ENCODE results near the gene MTCH2.
A peak's percentile ranks its signal among the peaks of the same experiment; 100 is the strongest.
"Not testable (repeated sequence)": the region's sequence is repeated elsewhere in the genome, so short reads cannot be mapped to it uniquely, and the experiment has no call there.

Gene MTCH2

DNA sequence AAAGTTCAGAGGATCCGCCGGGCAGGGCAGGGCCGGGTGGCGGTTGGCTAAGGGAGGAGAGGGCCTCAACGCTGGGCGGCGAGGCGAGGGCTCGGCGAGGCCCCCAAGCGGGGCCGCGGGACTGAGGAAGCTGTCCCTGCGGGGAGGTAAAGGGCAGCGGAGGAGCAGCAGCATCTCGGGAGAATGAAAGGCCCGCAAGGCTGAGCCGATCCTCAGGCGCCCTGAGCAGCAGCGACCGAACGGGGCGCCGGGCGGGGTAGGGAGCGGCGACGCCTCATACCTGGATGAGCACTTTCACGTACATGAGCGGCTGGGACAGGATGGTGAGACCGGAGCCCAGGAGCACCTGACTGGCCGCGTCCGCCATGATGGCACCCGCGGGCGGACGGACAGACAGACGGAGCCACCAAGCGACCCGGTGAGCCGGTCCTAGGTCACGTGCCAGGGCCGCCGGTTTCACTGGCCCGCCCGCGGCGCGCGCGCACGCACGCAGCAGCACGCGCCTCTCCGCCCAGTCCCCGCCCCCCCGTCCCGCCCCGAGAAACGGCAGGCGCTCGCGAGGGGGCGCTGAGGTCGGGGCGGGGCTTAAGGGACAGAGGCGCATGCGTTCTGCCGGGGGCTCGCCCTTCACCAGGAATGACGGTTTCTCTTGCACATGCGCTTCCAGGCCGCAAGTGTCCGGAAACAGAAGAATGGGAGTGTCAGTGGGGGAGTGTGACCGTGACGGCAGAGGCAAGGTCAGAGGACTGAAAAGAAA is at the start of gene MTCH2:
Gene MTCH2 (minus strand): TSS at position 461 of the 757 bp plus-strand sequence. CDS start 94 bp downstream, at position 367.
- peak; percentile 92 to 93 for ATAC-seq

DNA sequence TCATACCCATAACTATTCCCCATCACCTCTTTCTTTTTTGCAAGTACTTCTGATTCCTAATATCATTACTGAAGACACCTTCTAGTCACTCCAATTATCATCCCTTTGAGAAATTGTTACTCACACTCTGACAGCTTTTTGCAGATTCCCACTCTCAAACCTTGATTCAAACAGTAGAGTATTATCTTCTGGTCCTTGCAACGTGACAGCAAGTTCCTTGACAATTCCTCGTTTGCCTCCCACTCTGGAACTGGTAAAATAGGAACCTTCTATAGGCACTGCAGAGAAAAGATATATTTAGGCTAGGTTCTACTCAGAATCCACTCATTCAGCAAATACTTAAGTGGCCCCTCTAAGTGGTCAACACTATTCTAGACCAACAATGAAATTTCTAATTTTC is 49.6 kb upstream of the MTCH2 start:
- no peak for ATAC-seq

DNA sequence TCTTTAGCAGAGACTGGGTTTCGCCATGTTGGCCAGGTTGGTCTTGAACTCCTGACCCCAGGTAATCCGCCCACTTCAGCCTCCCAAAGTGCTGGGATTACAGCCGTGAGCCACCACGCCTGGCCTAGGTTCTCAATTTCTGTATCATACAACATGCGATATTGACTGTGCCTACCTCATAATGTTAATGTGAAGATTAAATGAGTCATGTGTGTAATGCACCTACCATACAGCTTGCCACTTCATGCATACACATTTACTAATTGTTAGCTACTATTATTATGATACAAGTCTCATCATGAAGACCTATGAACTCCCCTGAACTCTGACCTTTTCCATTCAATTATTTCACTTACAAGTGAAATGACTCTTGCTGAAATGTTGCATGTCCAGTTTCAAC is 47.1 kb upstream of the MTCH2 start:
- ATAC-seq: peak in 1 of 2 donors; percentile 45

DNA sequence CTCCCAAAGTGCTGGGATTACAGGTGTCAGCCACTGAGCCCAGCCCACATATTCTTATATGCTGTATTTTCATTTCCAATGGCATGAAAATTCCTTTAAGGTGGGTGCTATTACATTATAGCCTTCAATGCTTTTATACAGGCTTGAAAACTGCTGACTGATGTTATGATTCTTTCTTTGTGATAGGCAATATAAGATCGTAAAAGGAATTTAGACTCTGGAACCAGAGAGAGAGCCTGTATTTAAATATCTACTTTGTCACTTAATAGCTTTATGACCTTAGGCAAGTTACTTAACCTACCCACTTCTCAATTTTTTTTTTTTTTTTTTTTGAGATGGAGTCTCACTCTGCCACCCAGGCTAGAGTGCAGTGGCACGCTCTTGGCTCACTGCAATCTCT is 46.6 kb upstream of the MTCH2 start:
- ATAC-seq: no peak

DNA sequence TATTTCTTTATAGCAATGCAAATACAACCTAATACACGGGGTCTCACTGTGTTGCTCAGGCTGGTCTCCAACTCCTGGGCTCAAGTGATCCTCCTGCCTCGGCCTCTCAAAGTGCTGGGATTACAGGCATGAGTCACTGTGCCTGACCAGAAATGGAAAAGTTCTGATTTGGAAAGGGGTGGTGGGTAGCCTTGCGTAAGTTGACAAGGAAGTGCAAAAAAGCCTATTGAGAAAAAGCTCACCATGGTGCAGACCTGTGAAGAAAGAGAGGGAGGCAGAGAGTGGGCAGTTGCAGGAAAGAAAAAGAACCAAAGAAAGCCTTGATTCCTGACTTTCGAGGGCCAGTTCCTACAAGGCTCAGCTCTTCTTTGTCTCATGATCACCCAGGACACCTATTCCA is 45.8 kb upstream of the MTCH2 start:
- ATAC-seq: no peak

DNA sequence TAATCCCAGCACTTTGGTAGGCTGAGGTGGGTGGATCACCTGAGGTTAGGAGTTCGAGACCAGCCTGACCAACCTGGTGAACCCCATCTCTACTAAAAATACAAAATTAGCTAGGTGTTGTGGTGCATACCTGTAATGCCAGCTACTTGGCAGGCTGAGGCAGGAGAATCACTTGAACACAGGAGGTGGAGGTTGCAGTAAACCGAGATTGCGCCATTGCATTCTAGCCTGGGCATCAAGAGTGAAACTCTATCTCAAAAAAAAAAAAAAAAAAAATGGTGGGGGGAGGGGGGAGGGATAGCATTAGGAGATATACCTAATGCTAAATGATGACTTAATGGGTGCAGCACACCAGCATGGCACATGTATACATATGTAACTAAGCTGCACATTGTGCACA is 44.3 kb upstream of the MTCH2 start:
- ATAC-seq: not testable (repeated sequence)

DNA sequence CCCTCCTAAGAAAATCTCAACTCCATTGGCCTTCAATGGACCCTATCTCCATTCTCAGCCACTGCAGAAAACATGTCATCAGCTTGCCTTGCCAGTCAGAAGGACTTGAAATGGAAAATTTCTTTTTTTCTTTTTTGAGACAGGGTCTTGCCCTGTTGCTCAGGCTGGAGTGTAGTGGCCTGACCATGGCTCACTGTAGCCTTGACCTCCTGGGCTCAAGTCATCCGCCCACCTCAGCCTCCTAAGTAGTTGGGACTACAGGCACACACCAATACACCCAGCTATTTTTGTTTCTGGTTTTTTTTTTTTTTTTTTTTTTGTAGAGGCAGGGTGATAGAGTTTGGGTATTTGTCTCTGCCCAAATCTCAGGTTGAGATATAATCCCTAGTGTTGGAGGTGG is 43.8 kb upstream of the MTCH2 start:
- no peak for ATAC-seq

DNA sequence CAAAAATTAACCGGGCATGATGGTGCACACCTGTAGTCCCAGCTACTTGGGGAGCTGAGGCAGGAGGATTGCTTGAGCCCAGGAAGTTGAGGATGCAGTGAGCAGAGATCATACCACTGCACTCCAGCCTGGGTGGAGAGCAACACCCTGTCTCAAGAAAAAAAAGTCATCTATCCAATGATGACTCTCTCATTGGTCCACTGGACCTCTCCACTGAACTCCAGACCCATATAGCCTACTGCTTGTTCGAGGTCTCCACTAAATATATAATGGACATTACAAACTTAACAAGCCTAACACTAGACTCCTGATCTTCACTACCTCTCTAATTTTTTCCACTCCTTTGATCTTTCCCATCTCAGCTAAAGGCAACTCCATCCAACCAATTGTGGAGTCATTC is 33.5 kb upstream of the MTCH2 start:
- no peak for ATAC-seq

DNA sequence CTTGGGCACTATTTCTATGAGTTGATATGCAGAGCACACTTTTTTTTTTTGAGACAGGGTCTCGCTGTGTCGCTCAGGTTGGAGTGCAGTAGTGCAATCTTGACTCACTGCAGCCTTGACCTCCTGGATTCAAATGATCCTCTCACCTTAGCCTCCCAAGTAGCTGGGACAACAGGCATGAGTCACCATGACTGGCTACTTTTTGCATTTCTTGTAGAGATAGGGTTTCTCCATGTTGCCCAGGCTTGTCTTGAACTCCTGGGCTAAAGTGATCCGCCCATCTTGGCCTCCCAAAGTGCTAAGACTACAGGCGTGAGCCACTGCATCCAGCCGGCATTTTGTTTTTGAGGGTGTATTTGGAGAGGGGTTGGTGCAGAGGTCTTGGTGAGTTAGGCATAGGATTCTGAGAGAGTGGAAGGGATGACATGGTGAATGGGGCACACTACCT is 29.9 kb upstream of the MTCH2 start:
- ATAC-seq: no peak

DNA sequence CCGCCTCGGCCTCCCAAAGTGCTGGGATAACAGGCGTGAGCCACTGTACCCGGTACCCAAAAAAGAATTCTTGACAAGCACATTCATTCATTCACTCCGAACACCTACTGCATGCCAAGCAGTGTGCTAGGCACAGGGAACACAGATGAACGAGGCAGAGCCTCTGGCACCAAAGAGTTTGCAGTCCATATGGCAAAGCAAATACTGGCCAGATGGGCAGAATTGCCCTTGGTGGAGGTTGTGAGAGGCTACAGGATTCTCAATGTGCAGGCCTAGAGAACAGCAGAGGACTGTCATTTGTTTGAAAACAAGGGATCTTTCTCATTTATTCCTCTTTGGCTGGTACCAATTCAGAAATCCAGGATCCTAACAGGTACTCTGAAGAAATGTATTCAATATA is 27.5 kb upstream of the MTCH2 start:
- ATAC-seq: no peak

DNA sequence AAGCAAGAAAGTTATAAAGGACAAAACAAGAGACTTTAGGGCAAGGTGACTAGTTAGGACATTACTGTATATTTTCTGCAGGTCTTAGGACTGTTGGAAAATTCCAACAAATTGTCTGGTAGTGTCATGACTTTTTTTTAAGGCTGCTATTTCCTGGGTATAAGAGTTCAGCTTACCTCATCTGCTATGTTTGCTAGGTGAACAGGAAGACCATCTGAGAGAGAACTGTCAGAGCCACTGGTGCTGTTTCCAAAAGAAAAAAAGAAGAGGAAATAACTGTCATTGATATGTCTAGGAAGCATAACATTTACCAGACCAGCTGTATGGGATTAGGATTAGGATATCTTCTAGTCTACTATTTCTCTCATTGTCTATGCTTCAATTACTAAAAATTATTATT is 26.3 kb upstream of the MTCH2 start:
- no peak for ATAC-seq

DNA sequence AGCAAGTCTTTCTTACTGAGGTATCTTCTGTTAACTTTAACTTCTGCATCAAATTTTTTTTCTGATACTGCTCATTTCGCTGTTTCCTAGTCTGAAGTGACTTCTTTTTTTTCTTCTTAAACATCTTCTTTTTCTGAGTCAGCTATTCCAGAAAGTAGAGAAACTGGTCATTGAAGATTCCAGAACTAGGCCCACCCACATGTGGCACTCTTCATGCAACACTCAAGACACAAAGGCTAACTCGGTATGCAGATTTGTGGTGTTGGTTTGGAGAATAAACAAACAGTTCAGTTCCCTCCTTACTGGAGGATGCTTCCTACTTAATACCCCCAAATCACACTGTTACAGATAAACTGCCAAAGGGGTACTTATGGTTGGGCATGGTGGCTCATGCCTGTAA is 25.2 kb upstream of the MTCH2 start:
- no peak for ATAC-seq

DNA sequence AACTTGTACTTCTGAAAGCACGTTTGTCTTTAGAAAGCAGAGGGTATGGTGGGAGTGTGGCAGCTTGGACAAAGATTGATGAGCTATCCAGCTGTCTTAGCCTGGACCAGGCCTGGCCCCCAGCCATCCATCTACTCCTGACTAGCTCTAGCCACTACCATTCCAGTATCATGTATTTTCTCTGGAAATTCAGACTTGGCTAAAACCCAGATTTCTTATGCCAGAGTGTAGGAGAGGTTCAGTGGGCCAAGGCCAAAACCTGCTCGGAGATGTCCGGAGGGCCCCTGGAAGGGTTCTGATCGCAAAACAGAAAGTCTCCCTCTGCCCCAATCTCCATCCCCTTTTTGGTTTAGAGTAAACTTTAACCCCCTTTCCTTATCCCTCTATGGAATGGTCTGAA is 24.8 kb upstream of the MTCH2 start:
- no peak for ATAC-seq

DNA sequence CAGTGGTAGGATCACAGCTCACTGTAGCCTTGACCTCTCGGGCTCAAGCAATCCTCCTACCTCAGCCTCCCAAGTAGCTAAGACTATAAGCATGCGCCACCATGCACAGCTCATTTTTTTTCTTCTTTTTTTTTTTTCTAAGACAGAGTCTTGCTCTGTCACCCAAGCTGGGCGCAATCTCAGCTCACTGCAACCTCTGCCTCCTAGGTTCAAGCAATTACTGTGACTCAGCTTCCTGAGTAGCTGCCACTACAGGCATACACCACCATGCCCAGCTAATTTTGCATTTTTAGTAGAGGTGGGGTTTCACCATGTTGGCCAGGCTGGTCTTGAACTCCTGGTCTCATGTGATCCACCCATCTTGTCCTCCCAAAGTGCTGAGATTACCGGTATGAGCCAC is 22.6 kb upstream of the MTCH2 start:
- peak in 1 of 2 donors; percentile 9 for ATAC-seq

DNA sequence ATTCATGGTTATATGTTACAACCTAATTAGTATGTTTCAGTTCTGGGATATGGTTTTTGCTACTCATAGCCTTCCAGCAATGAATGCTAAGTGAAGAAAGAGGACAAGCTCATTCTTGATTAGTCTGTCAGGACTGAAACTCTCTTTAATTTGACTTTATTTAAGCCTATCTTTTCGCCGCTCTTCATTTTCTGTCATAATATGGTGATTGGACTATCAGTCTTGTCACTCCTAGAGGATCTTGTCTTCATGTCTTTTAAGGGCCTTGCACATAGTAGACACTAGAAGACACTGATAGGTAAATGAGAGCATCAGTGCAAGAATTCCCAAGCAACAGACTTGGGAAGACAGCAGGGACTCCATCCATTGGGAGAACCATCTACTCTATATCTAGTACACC is 18.9 kb upstream of the MTCH2 start:
- no peak for ATAC-seq

DNA sequence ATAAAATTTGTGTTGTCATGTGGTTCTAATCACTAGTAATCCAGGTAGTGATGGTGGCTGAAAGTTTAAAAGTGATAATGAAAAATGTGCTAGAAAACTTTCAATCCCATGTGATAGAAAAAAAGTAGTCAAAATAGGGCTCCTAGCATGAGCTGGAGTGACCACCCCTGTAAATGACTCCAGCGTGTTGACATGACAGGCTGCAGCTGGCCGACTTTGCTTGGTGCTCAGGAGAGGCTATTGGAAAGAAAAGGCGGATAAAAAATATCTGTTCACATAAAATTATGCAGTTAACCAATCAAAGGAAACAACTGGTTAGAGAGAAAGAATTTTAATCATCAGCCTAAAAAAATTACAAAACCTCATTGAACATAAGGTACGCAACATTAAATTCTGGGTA is 16.9 kb upstream of the MTCH2 start:
- ATAC-seq: no peak

DNA sequence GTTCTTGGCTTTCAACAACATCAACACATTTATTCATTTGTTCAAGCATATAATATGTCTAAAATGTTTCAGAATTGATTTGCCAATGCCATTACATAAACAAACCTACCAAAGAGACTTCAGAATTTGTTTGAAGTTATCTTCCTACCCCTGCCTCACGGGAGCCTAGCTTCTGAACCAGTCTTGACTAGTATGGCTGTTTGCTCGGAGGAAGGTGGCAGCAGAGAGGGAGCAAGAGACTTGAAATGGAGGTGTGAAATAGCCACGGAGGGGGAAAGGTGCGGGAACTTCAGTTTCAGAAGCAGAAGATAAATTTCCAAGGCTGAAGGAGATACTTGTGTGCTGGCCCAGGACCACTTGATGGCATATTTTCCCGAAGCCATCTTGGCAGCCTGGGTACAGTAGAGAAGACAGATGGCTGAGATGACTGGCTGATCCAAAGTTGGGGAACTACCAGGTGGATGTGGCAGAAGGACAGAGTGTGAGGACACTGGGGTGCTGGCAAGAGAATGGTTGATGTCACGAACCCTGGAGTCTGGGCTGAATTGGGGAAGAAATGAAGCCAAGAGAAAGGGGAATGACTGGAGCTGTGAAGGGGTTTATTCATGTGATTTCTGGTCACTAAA is 14.0 kb upstream of the MTCH2 start:
- no peak for ATAC-seq

DNA sequence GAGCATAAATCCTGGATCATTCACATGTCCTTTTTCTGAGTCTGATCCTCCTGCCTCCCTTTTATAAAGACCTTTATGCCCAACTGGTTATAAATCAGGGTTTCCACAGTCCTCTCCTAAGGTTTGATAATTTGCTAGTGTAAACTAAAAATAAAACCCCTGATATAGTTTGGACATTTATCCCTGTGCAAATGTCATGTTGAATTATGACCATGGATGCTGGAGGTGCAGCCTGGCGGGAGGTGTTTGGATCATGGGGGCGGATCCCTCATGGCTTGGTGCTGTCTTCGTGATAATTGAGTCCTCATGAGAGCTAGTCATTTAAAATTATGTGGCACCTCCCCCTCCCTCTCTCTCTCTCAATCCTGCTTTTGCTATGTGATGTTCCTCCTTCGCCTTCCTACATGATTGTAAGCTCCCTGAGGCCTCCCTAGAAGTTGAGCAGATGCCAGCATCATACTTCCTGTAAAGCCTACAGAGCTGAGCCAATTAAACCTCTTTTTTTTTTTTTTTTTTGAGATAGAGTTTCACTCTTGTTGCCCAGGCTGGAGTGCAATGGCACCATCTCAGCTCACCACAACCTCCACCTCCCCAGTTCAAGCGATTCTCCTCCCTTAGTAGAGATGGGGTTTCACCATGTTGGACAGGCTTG is 9.6 kb upstream of the MTCH2 start:
- ATAC-seq: no peak

DNA sequence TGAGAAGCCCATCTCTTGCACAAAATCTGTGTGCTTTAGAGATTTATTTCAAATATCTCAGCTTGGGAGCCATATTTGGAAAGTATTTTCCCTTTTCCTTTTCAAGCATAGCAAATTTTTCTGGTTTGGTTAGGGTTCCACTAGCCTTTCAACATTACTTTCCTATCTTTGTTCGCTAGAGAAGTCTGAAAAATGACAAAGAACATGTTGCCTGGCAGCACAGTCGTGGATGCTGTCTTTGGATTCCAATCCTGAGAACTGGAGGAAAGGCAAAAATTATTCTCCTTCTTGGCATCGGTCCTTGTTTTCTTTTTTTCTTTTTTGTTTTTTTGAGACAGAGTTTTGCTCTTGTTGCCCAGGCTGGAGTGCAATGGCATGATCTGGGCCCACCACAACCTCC is 6.9 kb upstream of the MTCH2 start:
- ATAC-seq: no peak

DNA sequence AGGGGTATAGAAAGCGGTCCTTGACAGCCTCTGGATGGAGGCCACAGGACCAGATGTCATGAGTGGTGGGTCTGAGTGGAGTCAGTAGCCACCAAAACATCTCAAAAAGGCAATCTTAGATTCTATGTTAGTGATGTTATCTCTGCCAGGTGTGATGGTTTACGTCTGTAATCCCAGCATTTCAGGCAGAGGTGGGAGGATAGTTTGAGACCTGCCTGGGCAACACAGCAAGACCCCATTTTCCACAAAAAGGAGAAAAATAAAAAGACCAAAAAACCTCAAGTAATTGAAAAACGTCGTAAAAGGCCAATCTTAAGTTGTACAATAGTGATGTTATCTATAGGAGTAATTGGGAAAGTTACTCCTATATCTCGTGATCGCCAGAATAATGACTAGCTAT is 3.7 kb upstream of the MTCH2 start:
- no peak for ATAC-seq

DNA sequence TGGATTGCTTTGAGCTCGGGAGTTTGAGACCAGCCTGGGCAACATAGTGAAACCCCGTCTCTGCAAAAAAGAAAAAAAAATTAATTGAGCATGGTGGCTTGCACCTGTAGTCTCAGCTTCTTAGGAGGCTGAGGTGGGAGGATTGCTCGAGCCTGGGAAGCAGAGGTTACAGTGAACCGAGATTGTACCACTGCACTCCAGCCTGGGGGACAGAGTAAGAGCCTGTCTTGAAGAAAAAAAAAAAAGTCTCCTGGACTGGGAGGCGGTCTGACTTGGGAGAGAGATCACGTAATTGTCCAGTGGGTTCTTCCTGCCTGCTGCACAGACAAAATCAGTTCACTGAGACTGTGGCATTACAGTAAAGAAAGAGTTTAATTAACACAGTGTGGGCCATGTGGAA is 3.1 kb upstream of the MTCH2 start:
- ATAC-seq: no peak

DNA sequence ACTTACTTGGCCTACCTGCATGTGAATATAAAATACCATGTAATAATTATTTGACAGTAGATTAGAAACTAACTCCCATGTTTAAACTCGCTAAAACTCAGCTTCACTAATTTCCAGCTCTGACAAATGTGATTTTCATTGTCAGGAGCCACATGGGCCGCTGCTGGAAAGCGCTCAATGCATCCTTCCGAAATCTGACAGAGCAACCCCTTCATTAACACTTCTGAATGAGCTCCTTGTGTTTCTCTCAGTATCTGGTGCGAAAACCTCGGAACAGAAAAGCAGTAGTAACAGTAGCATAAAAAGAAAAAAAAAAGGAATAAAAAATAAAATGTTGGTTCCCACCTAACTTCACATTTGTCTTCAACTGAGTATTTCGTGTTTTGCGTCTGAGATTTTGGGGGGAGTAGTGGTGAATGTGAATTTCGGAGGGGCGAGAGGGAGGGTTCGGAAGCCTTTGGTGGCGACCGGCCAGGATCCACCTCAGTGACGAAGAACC is 710 bp downstream of the MTCH2 start:
- ATAC-seq: no peak

DNA sequence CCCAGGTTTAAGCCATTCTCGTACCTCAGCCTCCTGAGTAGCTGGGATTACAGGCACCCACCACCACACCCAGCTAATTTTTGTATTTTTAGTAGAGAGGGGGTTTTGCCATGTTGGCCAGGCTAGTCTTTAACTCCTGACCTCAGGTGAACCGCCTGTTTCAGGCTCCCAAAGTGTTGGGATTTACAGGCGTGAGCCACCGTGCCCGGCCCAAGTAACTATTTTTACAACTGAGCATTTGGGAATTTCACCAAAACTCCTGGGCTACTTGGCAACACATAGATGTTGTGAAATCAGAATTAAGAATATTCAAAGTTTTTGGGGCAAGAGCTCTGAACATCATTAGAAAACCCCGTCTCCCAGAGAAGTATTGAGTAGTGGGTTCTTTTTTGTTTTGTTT is 1.9 kb downstream of the MTCH2 start:
- not testable (repeated sequence) for ATAC-seq

DNA sequence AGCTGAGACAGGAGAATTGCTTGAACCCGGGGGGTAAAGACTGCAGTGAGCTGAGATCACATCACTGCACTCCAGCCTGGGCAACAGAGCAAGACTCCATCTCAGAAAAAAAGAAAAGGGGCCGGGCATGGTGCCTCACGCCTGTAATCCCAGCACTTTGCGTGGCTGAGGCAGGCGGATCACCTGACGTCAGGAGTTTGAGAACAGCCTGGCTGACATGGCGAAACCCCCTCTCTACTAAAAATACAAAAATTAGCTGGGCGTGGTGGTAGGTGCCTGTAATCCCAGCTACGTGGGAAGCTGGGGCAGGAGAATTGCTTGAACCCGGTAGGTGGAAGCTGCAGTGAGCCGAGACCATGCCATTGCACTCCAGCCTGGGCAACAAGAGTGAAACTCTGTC is 6.0 kb downstream of the MTCH2 start:
- not testable (repeated sequence) for ATAC-seq
